NCI-H82 treated with DMSO at 0.1 percent for 48 hours (cell line): ENCODE measurements around the gene RNU1-3.
"Not testable (repeated sequence)": the region's sequence is repeated elsewhere in the genome, so short reads cannot be mapped to it uniquely, and the experiment has no call there.

Experiments
- DNase-seq: peaks from one replicate; lab custom pipeline; 2025; ENCODE audit not compliant: unreplicated experiment; lab: John Stamatoyannopoulos, UW

RNU1-3 gene

GRCh38 chr1:16623337-16623736 is 43.4 kb downstream of the RNU1-3 start:
- DNase-seq = not testable (repeated sequence)

DNA sequence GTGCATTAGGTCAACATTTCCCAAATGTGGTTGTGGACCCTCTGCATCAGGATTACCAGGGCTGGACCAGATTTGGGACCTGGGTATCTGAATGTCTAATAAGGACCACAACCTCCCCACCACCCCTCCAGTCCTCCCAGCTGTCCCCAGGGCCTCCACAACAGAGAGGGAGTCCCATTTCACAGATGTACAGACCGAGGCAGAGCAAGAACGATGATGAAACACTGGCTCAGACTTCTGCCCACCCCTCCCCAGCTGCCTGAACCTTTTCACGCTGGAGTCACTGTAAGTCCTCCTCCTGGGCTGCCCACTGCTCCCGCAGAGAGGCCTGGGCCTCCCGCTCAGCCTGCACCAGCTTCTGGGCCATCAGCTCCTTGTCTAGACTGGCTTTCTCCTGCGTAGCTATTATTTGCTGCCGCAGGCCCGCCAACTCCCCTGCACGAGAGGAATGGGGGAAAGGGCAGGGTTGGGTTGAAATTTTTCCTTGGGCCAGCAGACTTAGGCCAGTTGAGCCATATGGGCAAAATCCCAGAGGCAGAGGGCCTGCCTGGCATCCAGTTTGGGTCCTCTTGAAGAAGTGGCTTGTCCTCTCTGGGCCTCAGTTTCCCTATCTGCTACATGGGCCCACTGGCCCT is 45.0 kb downstream of the RNU1-3 start:
- not testable (repeated sequence) for DNase-seq

- DNase-seq = no peak
Observed at GRCh38 chr1:16621300-16621658, 45.5 kb downstream of the RNU1-3 start.

- DNase-seq = not testable (repeated sequence)
Observed at GRCh38 chr1:16619803-16620501, 46.8 kb downstream of the RNU1-3 start.

DNA sequence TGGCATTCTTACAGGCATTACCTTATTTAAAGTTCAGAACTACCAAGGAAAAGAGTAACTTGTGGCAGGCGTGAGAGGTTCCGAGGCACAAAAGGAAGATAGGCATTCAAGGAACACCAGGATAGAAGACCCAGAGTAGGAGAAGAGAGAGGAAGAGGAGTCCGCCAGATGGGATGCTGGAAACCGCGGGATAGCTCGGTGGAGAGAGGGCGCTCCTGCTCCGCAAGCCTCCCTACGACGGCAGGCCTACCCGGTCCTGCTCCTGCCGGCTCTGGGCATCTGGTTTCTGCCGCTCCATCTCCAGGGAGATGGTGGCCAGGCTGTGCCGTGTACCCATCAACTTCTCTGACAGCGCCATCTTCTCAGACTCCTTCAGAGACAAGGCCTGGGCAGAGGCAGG is 48.0 kb downstream of the RNU1-3 start:
- DNase-seq = no peak

DNA sequence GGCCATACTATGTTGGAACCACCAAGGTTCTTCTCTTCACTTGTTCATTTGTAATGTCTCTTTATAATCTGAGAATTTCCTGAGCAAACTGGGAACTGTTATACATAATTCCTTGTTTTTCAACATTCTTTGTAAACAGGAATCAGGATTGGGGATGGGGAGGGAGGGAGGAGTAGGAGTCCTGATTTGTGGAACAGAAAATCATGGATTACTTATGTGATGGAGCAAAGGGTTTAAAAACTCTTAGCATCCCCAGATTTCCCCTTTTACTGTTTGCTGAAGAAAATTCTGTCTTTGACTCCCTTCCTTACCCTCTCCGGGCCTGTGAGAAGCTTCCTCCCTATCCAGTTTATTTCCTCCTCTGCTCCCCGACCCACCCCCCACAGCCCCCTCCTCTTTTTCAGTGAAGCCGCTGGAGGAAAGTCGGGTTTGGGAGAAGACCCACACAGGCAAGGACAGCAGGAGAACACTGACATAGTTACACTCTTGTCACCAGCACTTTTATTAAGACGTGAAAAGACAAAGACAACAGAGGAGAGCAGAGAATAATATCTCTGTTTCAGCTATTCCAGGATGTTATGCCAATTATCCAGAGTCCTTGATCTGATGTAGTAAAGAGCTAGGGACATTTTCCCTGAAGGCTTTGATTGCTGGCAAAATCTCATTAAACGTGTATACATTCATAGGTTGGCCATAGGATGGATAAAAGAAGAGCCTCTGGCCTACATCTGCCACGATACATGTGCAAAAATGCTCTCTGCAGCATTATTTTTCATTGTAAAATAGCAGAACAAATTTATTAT is 48.8 kb downstream of the RNU1-3 start:
- no peak for DNase-seq

DNA sequence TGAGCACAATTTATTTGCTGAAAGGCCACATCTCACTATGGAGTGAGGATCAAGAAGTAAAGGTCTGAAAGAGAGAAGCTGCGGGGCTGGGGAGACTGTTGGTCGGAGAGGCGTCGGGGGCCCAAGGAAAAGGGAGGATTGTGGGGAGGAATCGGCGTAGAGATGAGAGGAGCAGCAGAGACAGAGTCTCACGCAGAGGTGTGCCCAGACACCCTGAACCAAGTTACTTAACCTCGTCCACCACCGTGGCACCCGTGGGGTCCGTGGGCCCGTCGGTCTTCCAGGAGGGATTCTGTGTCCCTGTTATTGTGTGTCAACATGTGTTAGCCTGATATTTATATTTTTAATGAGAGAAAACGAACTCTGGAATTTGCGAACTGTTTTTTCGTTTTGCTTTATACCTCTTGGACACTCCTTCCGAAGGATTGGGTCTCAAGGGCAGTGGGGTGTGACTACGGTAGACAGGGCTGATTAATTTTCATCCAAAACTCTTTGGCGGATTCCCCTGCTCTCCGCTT is 49.6 kb downstream of the RNU1-3 start:
- DNase-seq = no peak
